HG03565 (cell line): ENCODE measurements around the gene SPPL3.
"Not testable (repeated sequence)": the region's sequence is repeated elsewhere in the genome, so short reads cannot be mapped to it uniquely, and the experiment has no call there.

ENCODE experiments used
- ATAC-seq: cut with Tn5 transposase; IDR thresholded peaks from one replicate; pipeline ENCODE4 v1.9.1; 2021; ENCODE audit warnings: mild to moderate bottlenecking, moderate library complexity; ENCODE audit not compliant: unreplicated experiment

The SPPL3 gene

DNA sequence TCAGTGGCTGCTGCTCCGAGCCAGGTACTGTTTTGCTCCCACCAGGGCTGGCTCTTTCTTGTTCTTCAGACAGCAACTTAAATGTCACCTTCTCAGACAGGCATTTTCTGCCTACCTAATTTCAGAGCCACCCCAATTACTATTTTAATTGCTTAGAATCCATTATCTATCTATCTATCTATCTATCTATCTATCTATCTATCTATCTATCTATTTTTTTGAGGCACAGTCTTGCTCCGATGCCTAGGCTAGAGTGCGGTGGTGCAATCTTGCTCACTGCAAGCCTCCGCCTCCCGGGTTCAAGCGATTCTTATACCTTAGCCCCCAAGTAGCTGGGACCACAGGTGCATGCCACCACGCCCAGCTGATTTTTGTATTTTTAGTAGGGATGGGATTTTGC is 58.5 kb downstream of the SPPL3 start:
- no peak for ATAC-seq

DNA sequence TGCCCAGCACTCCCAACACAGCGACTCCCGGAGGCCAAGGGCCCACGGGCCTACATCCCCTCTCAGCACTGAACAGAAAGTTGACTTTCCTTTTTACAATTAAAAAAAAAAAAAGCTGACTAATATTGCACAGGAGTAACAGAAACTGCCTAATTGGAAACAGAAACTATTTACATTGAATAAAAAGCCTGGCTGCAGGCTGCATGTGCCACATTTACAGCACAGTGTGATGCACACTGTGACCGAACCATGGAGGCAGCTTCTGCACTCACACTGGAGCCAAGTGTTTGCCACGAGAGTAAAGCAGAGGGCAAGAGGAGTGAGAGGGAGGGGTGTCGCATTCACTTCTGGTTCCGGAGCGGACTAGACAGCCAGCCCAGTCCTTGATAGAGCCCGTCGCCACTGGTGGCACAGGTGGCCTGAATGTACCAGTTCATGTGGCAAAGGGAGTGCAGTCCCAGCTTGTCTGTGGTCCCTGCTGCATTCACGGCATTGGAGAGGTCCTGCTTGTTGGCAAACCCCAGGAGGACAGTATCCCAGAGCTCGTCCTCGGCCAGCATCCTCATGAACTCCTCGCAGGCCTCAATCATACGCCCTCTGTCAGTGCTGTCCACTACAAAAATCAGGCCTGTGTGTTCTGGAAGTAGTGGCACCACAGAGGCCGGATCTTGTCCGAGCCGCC is 59.2 kb downstream of the SPPL3 start:
- no peak for ATAC-seq

DNA sequence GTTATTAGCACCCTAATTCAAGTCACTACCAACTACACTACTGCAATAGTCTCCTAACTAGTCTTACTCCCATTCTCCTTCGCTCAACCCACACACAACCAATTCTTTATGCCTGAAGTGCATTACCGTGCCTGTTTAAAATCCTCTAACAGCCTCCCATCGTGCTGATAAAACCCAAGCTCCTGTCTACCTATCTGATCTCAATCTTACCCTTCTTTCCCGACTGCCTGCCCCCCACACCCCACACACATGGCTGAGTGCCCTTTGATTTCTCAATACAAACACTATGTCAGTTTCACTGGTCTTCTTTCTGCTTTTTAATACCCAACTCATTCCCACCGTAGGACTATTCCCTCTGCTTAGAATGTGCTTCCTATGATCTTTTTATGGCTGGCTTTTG is 59.9 kb downstream of the SPPL3 start:
- no peak for ATAC-seq

DNA sequence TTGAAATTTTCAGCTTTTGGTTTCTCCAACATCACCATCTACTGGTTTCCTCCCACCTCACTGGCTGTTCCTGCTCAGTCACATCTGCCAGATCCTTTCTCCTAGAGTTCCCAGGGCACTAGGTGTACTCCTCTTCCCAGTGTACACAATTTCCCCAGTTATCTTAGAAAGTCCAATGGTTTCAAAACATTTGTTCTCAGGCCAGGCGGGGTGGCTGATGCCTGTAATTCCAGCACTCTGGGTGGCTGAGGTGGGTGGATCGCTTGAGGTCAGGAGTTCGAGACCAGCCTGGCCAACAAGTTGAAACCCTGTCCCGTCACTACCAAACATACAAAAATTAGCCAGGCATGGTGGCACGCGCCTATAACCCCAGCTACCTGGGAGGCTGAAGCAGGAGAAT is 60.7 kb downstream of the SPPL3 start:
- no peak for ATAC-seq

DNA sequence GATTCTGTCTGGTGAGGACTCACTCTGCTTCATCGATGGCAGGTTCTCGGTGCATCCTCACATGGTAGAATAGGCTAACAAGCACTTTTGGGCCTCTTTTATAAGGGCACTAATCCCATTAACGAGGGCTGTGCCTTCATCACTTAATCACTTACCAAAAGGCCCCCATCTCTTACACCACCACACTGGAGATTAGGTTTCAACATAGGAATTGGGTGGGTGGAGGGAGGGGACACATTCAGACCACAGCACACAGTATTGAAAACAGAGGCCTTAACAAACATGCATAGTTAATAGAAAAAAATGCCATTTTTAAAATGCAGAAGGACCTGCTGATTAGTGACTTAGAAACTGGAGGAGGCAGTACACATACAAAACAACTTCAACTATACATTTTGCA is 61.6 kb downstream of the SPPL3 start:
- ATAC-seq: no peak

DNA sequence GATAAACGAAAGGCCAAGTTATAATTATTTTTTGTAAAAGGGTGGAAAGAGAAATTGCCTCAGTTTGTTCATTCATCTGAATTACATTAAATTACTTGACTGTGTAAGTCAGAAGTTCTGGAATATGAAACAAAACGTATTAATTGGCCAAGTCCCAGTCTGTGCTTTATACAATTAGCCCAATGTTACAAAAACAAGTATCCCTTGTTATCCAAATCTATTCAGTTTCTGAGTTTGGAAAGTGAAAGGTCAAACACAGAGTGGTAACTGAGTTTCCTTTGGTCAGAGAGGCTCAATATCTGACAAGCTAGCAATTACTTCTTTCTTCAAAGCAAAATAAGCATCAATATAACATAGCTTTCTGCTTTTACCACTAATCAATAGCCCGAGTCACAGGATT is 62.6 kb downstream of the SPPL3 start:
- no peak for ATAC-seq

DNA sequence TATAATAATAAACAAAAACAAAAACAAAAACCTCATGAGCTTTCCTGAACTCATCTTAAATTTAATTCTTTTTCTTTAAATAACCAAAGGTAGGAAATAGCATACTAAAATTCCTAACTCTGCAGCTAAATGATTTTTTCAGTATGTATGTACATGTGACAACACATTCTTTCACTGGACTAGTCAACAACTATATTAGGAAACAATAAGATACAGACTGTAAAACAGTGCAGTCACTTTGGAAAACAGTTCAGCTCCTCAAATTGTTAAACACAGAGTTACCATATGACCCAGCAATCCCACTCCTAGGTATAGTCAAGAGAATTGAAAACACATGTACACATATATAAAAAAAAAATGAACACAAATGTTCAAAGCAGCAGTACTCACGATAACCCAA is 64.7 kb downstream of the SPPL3 start:
- no peak for ATAC-seq

DNA sequence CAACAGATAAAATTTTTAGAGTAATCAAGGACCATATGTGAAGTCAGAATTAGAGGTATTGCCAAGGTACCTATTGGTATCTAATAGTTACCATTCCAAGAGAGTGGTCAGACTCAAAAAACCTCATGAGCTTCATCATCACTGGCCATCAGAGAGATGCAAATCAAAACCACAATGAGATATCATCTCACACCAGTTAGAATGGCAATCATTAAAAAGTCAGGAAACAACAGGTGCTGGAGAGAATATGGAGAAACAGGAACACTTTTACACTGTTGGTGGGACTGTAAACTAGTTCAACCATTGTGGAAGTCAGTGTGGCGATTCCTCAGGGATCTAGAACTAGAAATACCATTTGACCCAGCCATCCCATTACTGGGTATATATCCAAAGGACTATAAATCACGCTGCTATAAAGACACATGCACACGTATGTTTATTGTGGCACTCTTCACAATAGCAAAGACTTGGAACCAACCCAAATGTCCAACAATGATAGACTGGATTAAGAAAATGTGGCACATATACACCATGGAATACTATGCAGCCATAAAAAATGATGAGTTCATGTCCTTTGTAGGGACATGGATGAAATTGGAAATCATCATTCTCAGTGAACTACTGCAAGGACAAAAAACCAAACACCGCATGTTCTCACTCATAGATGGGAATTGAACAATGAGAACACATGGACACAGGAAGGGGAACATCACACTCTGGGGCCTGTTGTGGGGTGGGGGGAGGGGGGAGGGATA is 65.4 kb downstream of the SPPL3 start:
- ATAC-seq: not testable (repeated sequence)

DNA sequence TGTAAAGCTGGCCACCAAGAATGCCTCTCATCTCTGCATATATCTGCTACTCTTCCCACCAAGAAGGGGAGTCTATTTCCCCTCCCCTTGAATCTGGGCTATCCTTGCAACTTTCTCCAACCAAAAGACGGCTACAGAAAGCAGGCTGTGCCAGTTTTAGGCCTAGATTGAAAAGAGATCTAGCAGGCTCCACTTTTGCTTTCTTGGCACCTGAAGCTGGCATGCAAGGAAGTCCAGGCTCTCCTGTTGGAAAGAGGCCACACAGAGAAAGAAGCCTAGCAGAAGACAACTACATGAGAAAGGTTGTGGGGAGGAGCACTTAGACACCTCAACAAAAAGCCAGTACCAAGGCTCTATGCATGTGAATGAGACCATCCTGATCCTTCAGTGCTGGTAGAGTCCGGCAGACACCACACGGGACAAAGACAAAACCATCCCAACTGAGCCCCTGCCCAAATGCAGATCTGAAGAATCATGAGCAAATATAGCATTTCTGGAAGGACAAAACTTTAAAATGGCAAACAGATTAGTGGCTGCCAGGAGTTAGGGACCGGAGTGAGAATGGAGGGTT is 68.0 kb downstream of the SPPL3 start:
- no peak for ATAC-seq

DNA sequence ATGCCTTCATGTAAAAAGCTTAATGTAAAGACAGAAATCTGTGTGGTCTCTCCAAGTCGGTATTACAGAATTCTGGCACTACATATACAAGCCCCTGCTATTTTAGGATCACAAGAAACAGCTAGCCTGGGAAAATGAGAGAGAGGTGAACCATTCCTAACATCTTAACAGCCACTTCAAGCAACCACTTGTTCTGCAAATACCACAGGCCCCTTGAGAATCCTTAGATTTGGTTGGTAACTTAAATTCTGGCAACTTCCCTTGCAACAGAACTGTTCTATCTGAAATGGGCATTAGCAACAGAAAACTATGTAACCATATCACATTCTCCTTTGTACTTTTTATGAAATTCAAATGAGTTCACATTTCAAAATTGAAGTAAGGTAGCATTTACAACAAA is 68.5 kb downstream of the SPPL3 start:
- ATAC-seq: no peak

DNA sequence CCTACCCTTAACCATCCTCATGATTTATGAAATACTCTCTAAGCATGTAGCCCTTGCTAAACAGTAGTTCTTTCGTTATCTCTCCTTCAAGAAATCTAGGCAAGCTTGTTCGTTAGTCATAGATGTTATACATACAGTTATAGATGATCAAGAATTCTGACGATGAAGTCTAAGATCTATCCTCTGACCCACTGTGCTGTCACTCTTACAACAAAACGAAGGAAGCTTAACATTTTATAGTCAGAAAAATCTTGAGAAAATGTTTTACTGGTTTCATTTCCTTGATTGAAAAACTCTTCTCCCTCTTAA is 68.9 kb downstream of the SPPL3 start:
- no peak for ATAC-seq

DNA sequence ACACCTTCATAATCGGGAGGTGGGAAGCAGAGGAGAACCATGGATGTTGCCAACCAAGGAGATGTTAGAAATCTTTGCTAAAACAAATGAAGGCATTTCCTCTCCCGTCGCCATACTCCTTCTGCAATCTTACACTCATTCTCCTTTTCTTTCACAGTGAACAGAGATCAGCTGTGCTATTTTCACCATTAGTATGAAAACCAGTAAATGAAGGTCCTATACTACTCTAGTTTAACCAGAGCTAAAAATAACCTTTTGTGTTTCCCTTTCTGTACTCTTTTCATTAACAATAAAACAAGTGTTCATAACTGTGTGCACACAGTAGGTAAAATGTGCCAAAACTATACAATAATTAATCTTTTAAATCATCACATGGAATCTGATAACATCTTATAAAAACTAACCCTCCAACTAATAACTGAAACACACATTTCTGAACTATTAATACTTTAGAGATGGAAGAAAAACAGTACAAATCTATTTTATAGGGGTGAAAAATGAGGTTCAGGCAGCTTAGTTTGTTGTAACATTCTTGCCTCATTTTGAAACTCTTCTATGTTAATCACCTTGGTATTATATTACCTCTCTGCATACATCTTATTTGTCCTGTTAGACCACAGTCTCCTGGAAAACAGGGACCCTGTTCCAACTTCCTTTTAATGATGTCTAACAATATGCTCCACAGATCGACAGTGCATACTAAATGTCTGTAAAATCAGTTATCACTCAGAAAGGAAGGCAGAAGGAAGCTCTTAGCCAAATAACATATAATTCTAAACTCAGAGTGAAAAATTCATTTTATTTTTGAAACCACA is 69.5 kb downstream of the SPPL3 start:
- no peak for ATAC-seq

DNA sequence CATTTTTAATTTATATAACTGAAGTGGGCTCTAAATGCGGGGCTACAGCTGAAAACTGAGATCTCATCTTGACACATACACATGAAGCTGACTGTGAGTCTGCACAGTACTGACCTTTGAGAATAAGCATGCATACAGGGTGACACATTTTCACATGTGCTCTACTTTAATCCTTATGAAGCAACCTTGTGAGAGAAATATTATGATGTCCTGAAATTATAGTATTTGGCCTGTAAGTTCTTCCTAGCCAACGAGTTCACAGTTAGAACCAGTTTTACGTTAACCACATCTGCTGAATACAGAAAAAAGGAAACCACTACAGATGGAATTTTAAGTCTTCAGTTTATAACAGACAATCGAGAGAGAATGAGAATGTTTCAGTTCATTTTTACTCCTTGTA is 70.3 kb downstream of the SPPL3 start:
- no peak for ATAC-seq

DNA sequence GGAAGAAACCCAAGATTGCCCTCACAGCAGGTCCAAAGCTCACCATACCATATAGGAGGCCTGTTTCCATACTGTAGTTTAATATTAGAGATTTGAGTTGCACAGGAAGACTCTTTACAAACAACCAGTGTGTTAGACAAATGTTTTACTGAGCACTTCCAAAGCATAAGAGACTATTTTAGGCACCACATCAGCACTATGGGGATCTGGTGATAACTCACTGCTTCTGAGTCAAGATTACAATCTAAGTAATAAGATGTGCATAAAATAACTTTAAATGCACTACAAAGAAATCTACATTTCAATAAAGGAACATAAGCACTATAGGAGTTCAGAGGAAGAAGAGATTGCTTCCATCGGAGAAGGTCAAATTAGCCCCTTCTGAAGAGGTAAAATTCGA is 71.4 kb downstream of the SPPL3 start:
- no peak for ATAC-seq

DNA sequence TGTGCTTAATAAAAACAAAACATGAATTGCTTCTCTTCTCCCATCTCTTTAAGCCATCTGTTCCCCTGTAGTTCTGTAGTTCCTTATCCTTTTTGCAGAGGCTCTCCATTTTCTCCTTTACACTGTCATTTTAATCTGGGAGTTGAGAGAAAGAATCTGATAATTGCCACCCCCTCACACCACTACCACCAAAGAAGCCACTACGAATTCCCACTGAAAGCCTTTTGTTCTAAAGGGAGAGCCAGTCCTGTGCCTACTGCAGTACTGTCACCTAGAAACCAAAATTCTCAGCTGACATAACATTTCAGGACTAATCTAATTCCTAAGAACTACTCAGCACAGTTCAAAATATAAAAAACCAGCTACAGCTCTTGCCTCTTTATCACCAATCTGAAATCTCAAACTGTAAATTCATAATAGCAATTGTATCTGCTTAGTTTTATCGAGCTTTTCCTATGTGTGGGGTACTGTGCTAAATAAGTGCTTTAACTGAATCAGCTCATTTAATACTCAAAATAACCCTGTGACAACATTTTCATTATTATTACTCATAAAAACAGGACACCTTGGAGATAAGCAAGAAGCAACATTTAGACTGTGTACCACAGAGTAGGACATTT is 72.4 kb downstream of the SPPL3 start:
- no peak for ATAC-seq

DNA sequence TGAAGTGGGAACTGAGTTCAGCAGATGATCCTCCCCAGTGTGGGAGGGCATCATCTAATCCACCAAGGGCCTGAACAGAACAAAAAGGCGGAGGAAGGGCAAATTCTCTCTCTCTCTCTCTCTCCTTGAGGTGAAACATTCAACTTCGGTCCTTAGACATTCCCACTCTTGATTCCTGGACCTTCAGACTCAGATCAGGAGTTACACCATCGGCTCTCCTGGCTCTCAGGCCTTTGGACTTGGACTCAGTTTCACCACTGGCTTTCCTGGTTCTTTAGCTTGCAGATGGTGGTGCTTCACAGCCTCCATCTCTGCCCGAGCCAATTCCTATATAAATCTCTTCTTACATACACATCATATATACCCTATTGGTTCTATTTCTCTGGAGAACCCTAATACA is 73.2 kb downstream of the SPPL3 start:
- ATAC-seq: no peak

DNA sequence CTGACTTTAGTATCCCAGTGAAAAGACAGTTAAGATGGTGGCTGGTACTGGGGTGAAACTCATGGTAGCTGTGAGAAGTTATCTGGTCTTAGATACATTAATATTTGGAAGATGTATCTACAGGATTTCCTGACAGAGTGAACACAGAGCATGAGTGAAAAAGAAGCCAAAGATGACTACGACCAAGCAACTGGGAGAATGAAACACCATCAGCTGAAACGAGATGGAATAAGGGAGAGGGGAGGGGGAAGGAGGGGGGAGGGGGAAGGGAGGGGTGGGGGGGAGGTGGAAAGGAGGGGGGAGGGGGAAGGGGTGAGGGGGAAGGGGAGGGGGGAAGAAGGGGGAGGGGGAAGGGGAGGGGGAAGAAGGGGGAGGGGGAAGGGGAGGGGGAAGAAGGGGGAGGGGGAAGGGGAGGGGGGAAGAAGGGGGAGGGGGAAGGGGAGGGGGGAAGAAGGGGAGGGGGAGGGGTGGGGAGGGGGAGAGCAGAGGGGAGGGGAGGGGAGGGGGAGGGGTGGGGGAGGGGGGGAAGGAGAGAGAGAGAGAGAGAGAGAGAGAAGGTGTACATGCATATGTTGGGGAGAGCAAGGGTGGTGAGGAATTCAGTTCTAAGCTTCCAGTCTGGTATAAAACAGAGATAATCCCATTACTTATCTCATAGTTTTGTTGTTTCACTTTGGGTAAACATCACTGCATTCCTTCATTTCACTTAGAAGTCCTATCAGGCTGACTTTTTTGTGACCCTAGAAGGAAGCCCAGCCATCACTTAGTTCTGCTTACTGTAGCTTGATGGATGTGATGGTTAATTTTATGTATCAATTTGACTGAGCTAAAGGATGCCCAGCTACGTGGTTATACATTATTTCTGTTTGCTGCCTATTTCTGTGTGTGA is 73.9 kb downstream of the SPPL3 start:
- no peak for ATAC-seq

DNA sequence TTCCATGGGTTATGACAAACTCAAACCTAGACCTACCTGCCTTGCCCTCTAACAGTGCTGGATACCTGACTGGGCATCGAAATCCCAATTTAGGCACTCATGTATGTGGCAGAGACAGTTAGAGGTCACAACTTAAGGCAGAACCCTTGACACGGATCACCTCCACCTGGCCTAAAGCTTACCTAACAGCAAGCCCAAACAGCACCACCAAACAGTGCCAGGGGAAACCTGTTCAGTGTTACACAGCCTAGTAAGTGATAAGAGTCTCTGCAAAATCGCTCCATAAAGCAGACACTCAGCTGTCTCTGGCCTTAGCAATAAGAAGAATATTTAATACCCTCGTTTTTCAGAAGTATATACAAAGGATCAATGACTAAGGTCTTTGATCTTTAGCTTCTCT is 77.8 kb downstream of the SPPL3 start:
- no peak for ATAC-seq

DNA sequence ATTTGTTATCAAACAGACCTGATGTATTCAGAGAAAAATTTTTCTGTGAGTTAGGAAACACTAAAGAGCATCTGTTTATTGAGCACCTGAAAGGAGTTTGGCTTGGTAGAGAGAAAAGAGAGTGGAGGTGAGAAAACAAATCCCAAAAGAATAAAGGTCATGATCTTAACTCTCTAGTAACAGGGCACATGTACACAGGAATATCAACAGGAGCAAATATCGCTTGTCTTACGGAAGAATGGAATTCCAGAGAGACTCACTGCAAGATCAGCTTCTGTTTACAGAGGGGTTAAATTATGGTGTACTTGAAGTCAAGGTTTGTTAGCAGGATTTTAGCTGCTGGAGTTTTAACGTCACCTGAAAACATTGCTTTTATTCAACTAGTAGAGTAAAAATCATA is 78.8 kb downstream of the SPPL3 start:
- ATAC-seq: no peak

DNA sequence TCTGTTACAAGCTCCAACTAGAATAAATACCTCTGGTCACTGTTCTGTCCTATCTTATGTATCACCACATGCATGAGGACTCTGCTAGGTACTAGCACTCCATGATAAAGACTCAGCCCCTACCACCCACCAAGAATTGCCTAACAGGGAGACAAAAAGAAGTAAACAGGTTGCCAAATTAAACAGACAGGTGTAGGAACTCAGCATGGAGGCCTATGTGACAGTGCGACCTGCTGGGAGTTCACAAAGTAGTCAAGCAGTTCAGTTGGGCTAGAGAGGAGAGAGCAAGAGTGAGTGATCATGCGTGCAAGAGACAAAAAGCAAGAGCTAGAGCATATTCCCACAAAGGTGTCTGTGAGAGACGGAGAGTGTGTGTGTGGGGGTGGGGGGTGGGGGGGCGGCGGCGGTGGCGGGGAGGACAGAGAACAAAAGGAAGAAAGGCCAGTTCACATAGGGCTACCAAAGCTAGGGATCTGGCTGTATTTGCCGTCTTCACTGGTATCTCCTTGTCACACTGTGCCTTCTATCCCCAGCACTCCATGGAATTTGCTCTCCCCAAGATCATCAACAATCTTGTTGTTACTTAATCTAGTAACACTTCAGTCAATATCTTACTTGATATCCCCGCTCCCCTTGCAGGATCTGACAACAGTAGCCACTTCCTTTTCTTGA is 81.2 kb downstream of the SPPL3 start:
- ATAC-seq: no peak
